ENCODE results near the gene A4GALT. TPM values are rescaled to one million over a fixed set of nuclear protein-coding genes. Genes with fewer than 3 reads are reported as not detected.

The A4GALT gene, protein sequence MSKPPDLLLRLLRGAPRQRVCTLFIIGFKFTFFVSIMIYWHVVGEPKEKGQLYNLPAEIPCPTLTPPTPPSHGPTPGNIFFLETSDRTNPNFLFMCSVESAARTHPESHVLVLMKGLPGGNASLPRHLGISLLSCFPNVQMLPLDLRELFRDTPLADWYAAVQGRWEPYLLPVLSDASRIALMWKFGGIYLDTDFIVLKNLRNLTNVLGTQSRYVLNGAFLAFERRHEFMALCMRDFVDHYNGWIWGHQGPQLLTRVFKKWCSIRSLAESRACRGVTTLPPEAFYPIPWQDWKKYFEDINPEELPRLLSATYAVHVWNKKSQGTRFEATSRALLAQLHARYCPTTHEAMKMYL
- 22.1 and 26.5 TPM in 2 replicates for total RNA-seq (2013; cell fraction: nucleolus; rRNA removed)
- total RNA-seq (2014; rRNA removed), result 1.6 and 2.3 TPM in 2 replicates
- 0.51 and 1.1 TPM in 2 replicates for total RNA-seq (2014; rRNA removed; fragmentation: Illumina TruSeq; extraction: Trizol)
- total RNA-seq (2021), result 2.6 TPM in 2 replicates
- polyA plus RNA-seq (2011; ENCODE audit: low read depth), result 1.0 TPM
- 1.8 and 3.9 TPM in 2 replicates for polyA plus RNA-seq (2011; rRNA removed)
- 5.5 and 6.8 TPM in 2 replicates for polyA plus RNA-seq (2011; cell fraction: cytosol; rRNA removed)
- 8.8 and 12.0 TPM in 2 replicates for polyA plus RNA-seq (2011; cell fraction: nucleus; rRNA removed)
- 6.2 and 8.3 TPM in 2 replicates for polyA plus RNA-seq (2012)
- 0.25 TPM in 1 of 2 replicates, not detected in the other for polyA plus RNA-seq (2014; fragmentation: Illumina TruSeq; extraction: Trizol)
- polyA plus RNA-seq (2014; fragmentation: Nextera tagmentation; extraction: Ambion mirVana), result under 1 TPM in 1 of 2 experiments, not detected in 1; 0.04 TPM
- polyA plus RNA-seq (2014; rRNA removed), result 2.6 and 2.7 TPM in 2 replicates
- 1 to 10 TPM; 2.2 to 3.4 TPM for polyA plus RNA-seq (2016; fragmentation: Nextera tagmentation; extraction: Ambion mirVana)
- 3.7 and 8.6 TPM in 2 replicates for polyA minus RNA-seq (2011; rRNA and poly(A)+ RNA removed)
- polyA minus RNA-seq (2011; cell fraction: cytosol; rRNA and poly(A)+ RNA removed), result 3.5 and 5.2 TPM in 2 replicates
- polyA minus RNA-seq (2011; cell fraction: nucleus; rRNA and poly(A)+ RNA removed), result 3.5 and 6.6 TPM in 2 replicates
- Bru-seq, nascent RNA, result percentile 86 among the genes with signal in this experiment
- BruChase-seq, experiment 1, labeled RNA remaining after a 6-hour chase, result percentile 89 among the genes with signal in this experiment
- percentile 88 among the genes with signal in this experiment for BruChase-seq, experiment 2, labeled RNA remaining after a 2-hour chase
- long read RNA-seq, experiment 1, partial matches to known transcripts, result 0 of 7 reads
- long read RNA-seq, experiment 1, other reads (novel, unspliced or antisense), result 3 of 7 reads
- long read RNA-seq, experiment 2, partial matches to known transcripts, result 0 of 3 reads
- long read RNA-seq, experiment 2, other reads (novel, unspliced or antisense), result 2 of 3 reads

DNA sequence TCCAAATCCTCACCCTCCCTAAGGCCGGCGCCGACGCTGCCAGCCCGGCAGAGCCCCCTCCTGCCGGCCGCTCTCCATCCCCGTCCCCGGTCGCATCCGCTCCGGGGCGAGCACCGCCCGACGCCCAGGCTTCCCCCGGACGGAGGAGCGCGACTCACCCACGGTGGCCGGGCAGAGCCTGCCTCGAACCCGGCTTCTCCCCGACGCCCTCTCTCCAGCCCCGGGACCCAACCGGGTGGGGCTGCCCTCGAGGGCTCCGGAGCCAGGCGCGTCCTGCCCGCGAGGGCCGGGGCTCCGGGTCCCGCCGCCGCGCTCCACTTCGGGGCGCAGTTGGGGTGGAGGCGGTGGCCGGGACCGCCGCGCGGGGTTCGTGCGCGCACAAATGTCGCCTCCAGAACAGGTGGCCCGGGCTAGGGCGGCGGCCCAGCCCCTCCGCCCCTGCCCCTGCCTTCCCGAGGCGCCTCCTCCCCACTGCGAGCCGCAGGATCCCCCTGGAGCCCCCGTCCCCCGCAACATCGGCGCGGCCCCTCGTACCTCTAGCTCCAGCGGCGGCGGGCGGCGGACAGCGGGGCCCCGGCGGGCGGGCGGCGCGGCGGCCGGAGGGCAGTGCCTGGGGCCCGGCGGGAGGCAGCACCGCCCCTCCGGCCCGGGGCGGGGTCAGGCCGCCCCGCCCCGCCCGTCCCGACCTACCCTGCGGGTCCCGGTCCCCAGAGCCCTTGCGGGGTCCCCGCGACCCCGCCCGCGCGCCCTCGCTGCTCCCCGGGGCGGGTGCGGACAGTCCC is at the start of gene A4GALT:
Gene A4GALT (minus strand): TSS at position 608 of the 782 bp plus-strand sequence. CDS start 26,919 bp downstream, outside the sequence.
- Histone ChIP-seq H3K9me3 (replicated peaks; ENCODE audit: control insufficient read depth, insufficient read depth, low read length) (no peaks in the 10 kb centered on the region), H3K79me2 (ENCODE audit: control insufficient read depth, insufficient read depth, low read length) (peaks cover 20% of the 10 kb centered on the region), H3K4me2 (ENCODE audit: control insufficient read depth, insufficient read depth) (peak within 1 kb of the TSS; percentile 90), H3K27ac (ENCODE audit: control insufficient read depth, insufficient read depth) (peak within 1 kb of the TSS; percentile 58), H3K27me3 (replicated peaks in 1 of 2; ENCODE audit: control insufficient read depth in 2 of 2, insufficient read depth in 2 of 2, low read length in 1 of 2) (no peaks in the 10 kb centered on the region; a peak in 1 of 4 replicates), H4K20me1 (ENCODE audit: control insufficient read depth, insufficient read depth) (no peaks in the 10 kb centered on the region), H2AFZ (ENCODE audit: control insufficient read depth, low read depth, low read length) (peak within 1 kb of the TSS; percentile 31), H3K4me1 (ENCODE audit: control insufficient read depth, insufficient read depth, low read length) (peaks cover 31% of the 10 kb centered on the region), H3K9ac (ENCODE audit: control insufficient read depth, insufficient read depth, low read length) (peak within 1 kb of the TSS; percentile 70), H3K36me3 (ENCODE audit: control insufficient read depth in 2 of 2, insufficient read depth in 2 of 2, low read length in 1 of 2) (no peaks in the 10 kb centered on the region), H3K4me3 (peak within 1 kb of the TSS; percentile 76)
- ChIA-PET POLR2A (interaction anchor here (0.6 to 1.5 kb wide), 4 partner anchors 37 to 137 kb away, joined by 3 to 4 read pairs (median 3); no protein-coding TSS in a partner anchor), CTCF (no interaction called here), RAD21 (ENCODE audit: unreplicated experiment) (interaction anchor here (1.6 kb wide), 2 partner anchors 16 to 32 kb away, joined by 3 read pairs; no protein-coding TSS in a partner anchor), SMC1A (ENCODE audit: uncharacterized antibody, unreplicated experiment) (no interaction called here)
- in situ Hi-C loops (cut with MboI), result no loop called here
- intact Hi-C loops (cut with micrococcal nuclease; ENCODE audit: unreplicated experiment), result no loop called here
- under 1% methylated on average over 32 of the region's 104 CpGs for WGBS (ENCODE audit: insufficient coverage, insufficient replicate concordance, low lambda C conversion rate, missing lambda C conversion rate)
- FAIRE-seq (no peak), ATAC-seq (peak; percentile 33), DNase-seq (ENCODE audit: low read depth, low spot score) (no peak)
- BruUV-seq (replicated peaks), result no TSS peak
- 0 out of 2 replicates have a peak, but pooled peaks have one; percentile 31 for TF ChIP-seq LARP7 (IDR thresholded peaks at IDR 0.05)
- peak; percentile 94 for TF ChIP-seq SUZ12 (IDR thresholded peaks at IDR 0.05; ENCODE audit: unreplicated experiment)
- no peak for TF ChIP-seq NFYB (IDR thresholded peaks at IDR 0.05; ENCODE audit: insufficient read depth, low read depth, low read length)
- TF ChIP-seq IKZF1 (conservative IDR thresholded peaks at IDR 0.05), result peak; percentile 27; the same call in 1 of the 2 replicates
- TF ChIP-seq, protein P1, sequence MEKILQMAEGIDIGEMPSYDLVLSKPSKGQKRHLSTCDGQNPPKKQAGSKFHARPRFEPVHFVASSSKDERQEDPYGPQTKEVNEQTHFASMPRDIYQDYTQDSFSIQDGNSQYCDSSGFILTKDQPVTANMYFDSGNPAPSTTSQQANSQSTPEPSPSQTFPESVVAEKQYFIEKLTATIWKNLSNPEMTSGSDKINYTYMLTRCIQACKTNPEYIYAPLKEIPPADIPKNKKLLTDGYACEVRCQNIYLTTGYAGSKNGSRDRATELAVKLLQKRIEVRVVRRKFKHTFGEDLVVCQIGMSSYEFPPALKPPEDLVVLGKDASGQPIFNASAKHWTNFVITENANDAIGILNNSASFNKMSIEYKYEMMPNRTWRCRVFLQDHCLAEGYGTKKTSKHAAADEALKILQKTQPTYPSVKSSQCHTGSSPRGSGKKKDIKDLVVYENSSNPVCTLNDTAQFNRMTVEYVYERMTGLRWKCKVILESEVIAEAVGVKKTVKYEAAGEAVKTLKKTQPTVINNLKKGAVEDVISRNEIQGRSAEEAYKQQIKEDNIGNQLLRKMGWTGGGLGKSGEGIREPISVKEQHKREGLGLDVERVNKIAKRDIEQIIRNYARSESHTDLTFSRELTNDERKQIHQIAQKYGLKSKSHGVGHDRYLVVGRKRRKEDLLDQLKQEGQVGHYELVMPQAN (conservative IDR thresholded peaks at IDR 0.05), result 0 out of 2 replicates have a peak, but pooled peaks have one; percentile 15
- 0 out of 2 replicates have a peak, but pooled peaks have one; percentile 4 for TF ChIP-seq EED (IDR thresholded peaks at IDR 0.05; ENCODE audit: low read depth)
- TF ChIP-seq DPF2 (IDR thresholded peaks at IDR 0.05), result peak; percentile 50; the same call in 1 of the 2 replicates
- TF ChIP-seq, protein P2, sequence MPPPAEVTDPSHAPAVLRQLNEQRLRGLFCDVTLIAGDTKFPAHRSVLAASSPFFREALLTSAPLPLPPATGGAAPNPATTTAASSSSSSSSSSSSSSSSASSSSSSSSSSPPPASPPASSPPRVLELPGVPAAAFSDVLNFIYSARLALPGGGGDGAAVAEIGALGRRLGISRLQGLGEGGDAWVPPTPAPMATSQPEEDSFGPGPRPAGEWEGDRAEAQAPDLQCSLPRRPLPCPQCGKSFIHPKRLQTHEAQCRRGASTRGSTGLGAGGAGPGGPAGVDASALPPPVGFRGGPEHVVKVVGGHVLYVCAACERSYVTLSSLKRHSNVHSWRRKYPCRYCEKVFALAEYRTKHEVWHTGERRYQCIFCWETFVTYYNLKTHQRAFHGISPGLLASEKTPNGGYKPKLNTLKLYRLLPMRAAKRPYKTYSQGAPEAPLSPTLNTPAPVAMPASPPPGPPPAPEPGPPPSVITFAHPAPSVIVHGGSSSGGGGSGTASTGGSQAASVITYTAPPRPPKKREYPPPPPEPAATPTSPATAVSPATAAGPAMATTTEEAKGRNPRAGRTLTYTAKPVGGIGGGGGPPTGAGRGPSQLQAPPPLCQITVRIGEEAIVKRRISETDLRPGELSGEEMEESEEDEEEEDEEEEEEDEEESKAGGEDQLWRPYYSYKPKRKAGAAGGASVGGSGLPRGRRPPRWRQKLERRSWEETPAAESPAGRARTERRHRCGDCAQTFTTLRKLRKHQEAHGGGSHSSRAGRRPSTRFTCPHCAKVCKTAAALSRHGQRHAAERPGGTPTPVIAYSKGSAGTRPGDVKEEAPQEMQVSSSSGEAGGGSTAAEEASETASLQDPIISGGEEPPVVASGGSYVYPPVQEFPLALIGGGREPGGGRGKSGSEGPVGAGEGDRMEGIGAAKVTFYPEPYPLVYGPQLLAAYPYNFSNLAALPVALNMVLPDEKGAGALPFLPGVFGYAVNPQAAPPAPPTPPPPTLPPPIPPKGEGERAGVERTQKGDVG (CRISPR knock-in tag; IDR thresholded peaks at IDR 0.05), result no peak
- peak; percentile 32 for TF ChIP-seq MYC (IDR thresholded peaks at IDR 0.05; ENCODE audit: insufficient read depth, insufficient read length, insufficient replicate concordance, low read length, severe bottlenecking)
- no peak for TF ChIP-seq IRF4 (IDR thresholded peaks at IDR 0.05; ENCODE audit: low read depth, low read length)
- TF ChIP-seq CBFB (IDR thresholded peaks at IDR 0.05; ENCODE audit: low read depth), result no peak
